Measurements from ENCODE around the gene CNTLN.

DNA sequence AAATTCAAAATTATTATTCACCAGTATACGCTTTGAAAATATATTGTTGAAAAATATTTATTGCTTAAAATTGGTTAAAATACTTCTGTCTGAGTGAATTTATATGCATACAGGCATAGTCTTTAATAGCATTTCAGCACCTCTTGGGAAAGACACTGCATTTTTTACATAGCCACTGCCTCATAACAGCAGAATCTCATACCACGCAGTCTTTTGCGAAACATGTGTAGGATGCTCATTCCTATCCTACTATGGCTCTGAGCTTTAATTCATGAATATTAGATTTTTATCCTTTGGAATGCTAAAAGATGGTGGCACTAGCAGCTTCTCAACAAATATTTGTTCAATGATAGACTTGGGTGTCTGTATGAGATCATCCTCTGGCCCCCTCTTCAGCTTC lies 350.1 kb downstream of the CNTLN start:
- no peak for TF ChIP-seq TAF1 (IDR thresholded peaks at IDR 0.05; ENCODE audit: low read depth)
- TF ChIP-seq, protein P1, sequence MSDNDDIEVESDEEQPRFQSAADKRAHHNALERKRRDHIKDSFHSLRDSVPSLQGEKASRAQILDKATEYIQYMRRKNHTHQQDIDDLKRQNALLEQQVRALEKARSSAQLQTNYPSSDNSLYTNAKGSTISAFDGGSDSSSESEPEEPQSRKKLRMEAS (IDR thresholded peaks at IDR 0.05): no peak
- no peak for TF ChIP-seq CEBPB (IDR thresholded peaks at IDR 0.05)
- TF ChIP-seq YY1 (IDR thresholded peaks at IDR 0.05; ENCODE audit: low read depth): no peak
- TF ChIP-seq EP300 (IDR thresholded peaks at IDR 0.05; ENCODE audit: borderline replicate concordance): no peak
- no peak for TF ChIP-seq REST (IDR thresholded peaks at IDR 0.05; ENCODE audit: low read depth)
- TF ChIP-seq NFIC (IDR thresholded peaks at IDR 0.05): no peak
- no peak for TF ChIP-seq RAD21 (IDR thresholded peaks at IDR 0.05; ENCODE audit: low read depth)
- no peak for TF ChIP-seq CREB1 (IDR thresholded peaks at IDR 0.05; ENCODE audit: low read depth)

Measured in Ishikawa (cell line).